GM04503 (cell line): Measurements from ENCODE around the gene CPSF3.
"Not testable (repeated sequence)": the region's sequence is repeated elsewhere in the genome, so short reads cannot be mapped to it uniquely, and the experiment has no call there.

ENCODE experiments used
- DNase-seq: peaks from one replicate; pipeline ENCODE4 v3.0.0-alpha.2; 2012; ENCODE audit warnings: low read depth

CPSF3 gene

GRCh38 chr2:9466147-9466683 lies 42.8 kb downstream of the CPSF3 start:
- DNase-seq, result no peak

- DNase-seq, result no peak
Measured at GRCh38 chr2:9467687-9468086, 44.2 kb downstream of the CPSF3 start.

- no peak for DNase-seq
Measured at GRCh38 chr2:9471206-9471605, 47.8 kb downstream of the CPSF3 start.

GRCh38 chr2:9472511-9472910 lies 49.1 kb downstream of the CPSF3 start:
- no peak for DNase-seq

GRCh38 chr2:9473308-9473984 lies 50.0 kb downstream of the CPSF3 start:
- DNase-seq, result no peak

- no peak for DNase-seq
Measured at GRCh38 chr2:9473985-9474360, 50.5 kb downstream of the CPSF3 start.

- no peak for DNase-seq
Measured at GRCh38 chr2:9474361-9475057, 51.1 kb downstream of the CPSF3 start, which contains the start of gene IAH1. IAH1 (plus strand) TSS chr2:9474551; CDS start chr2:9474567, 16 bp downstream.

- no peak for DNase-seq
Measured at GRCh38 chr2:9477914-9478313, 54.5 kb downstream of the CPSF3 start.

GRCh38 chr2:9478526-9478925 lies 55.1 kb downstream of the CPSF3 start:
- no peak for DNase-seq

- DNase-seq, result no peak
Measured at GRCh38 chr2:9480157-9480556, 56.7 kb downstream of the CPSF3 start.

- DNase-seq, result no peak
Measured at GRCh38 chr2:9483107-9483506, 59.7 kb downstream of the CPSF3 start.

- no peak for DNase-seq
Measured at GRCh38 chr2:9484533-9484932, 61.1 kb downstream of the CPSF3 start.

- no peak for DNase-seq
Measured at GRCh38 chr2:9488583-9489547, 65.4 kb downstream of the CPSF3 start.

- no peak for DNase-seq
Measured at GRCh38 chr2:9490789-9491188, 67.3 kb downstream of the CPSF3 start.

GRCh38 chr2:9492927-9493326 lies 69.5 kb downstream of the CPSF3 start:
- no peak for DNase-seq

- DNase-seq, result no peak
Measured at GRCh38 chr2:9493478-9493877, 70.0 kb downstream of the CPSF3 start.

- DNase-seq, result no peak
Measured at GRCh38 chr2:9494081-9494480, 70.6 kb downstream of the CPSF3 start.

GRCh38 chr2:9497017-9497416 lies 73.6 kb downstream of the CPSF3 start:
- no peak for DNase-seq

- no peak for DNase-seq
Measured at GRCh38 chr2:9498210-9498609, 74.8 kb downstream of the CPSF3 start.

GRCh38 chr2:9508931-9509330 lies 85.5 kb downstream of the CPSF3 start:
- no peak for DNase-seq

GRCh38 chr2:9513946-9514345 lies 90.5 kb downstream of the CPSF3 start:
- not testable (repeated sequence) for DNase-seq

GRCh38 chr2:9517118-9517782 lies 93.8 kb downstream of the CPSF3 start:
- DNase-seq, result no peak
